Glutamatergic neuron (in vitro differentiated cells): ENCODE measurements around the gene PTPRJ. TPM values are rescaled to one million over a fixed set of nuclear protein-coding genes. Genes with fewer than 3 reads are reported as not detected.

Source experiments
- DNase-seq: peaks from one replicate; pipeline ENCODE4 v3.0.0; 2022
- H3K27ac Mint-ChIP-seq: one replicate; pipeline ENCODE4 v1.8.0; 2020; ENCODE audit warnings: mild to moderate bottlenecking, mixed read lengths, inconsistent platforms; ENCODE audit not compliant: unreplicated experiment
- H3K27me3 Mint-ChIP-seq: one replicate; pipeline ENCODE4 v1.8.0; 2020; ENCODE audit warnings: mild to moderate bottlenecking, moderate library complexity, mixed read lengths, inconsistent platforms; ENCODE audit not compliant: unreplicated experiment
- H3K36me3 Mint-ChIP-seq: one replicate; pipeline ENCODE4 v1.8.0; 2020; ENCODE audit warnings: mild to moderate bottlenecking, mixed read lengths, inconsistent platforms; ENCODE audit not compliant: unreplicated experiment
- H3K4me1 Mint-ChIP-seq: one replicate; pipeline ENCODE4 v1.8.0; 2020; ENCODE audit warnings: mild to moderate bottlenecking, low read depth, mixed read lengths, inconsistent platforms; ENCODE audit not compliant: unreplicated experiment
- H3K4me3 Mint-ChIP-seq: one replicate; pipeline ENCODE4 v1.8.0; 2020; ENCODE audit warnings: mild to moderate bottlenecking, mixed read lengths, inconsistent platforms; ENCODE audit not compliant: unreplicated experiment
- H3K9me3 Mint-ChIP-seq: one replicate; pipeline ENCODE4 v1.8.0; 2020; ENCODE audit warnings: mild to moderate bottlenecking, moderate library complexity, mixed read lengths, inconsistent platforms; ENCODE audit not compliant: unreplicated experiment
- CTCF ChIP-seq: fragments of 200-600 bp; sonication (generic); IDR thresholded peaks from one replicate; pipeline ENCODE4 v1.5.0; 2021; ENCODE audit not compliant: partially characterized antibody, unreplicated experiment
- total RNA-seq: library from RNA; stranded (reverse); fragmentation: NEBNext Ultra II Directional; extraction: Animal tissue kit (Norgen Biotek cat#: 25700); gene quantifications from one replicate; pipeline ENCODE4 v1.2.1, GENCODE V29; 2021; ENCODE audit not compliant: unreplicated experiment

Gene PTPRJ
- total RNA-seq, 1 donor from 2014 or later: 2.4 TPM

- Mint-ChIP-seq H3K9me3 (no peaks in the 10 kb centered on the region), H3K4me1 (no peaks in the 10 kb centered on the region), H3K36me3 (no peaks in the 10 kb centered on the region), H3K4me3 (no peak overlapping the region), H3K27me3 (peaks cover 3% of the 10 kb centered on the region), H3K27ac (no peak overlapping the region)
- no peak for TF ChIP-seq CTCF
- DNase-seq: no peak
Measured at GRCh38 chr11:48141475-48142122, 161.2 kb downstream of the PTPRJ start.

GRCh38 chr11:48142889-48143288 lies 162.5 kb downstream of the PTPRJ start:
- H3K27me3 Mint-ChIP-seq: no peaks in the 10 kb centered on the region
- H3K4me3 Mint-ChIP-seq: no peak overlapping the region
- no peaks in the 10 kb centered on the region for H3K36me3 Mint-ChIP-seq
- no peak overlapping the region for H3K27ac Mint-ChIP-seq
- H3K4me1 Mint-ChIP-seq: no peaks in the 10 kb centered on the region
- H3K9me3 Mint-ChIP-seq: no peaks in the 10 kb centered on the region
- no peak for TF ChIP-seq CTCF
- no peak for DNase-seq

- Mint-ChIP-seq H3K9me3 (peaks cover 3% of the 10 kb centered on the region), H3K36me3 (peaks cover 4% of the 10 kb centered on the region), H3K4me3 (no peak overlapping the region), H3K27ac (no peak overlapping the region), H3K4me1 (no peaks in the 10 kb centered on the region), H3K27me3 (no peaks in the 10 kb centered on the region)
- no peak for TF ChIP-seq CTCF
- no peak for DNase-seq
Measured at GRCh38 chr11:48148749-48149148, 168.4 kb downstream of the PTPRJ start.

- no peak for TF ChIP-seq CTCF
- Mint-ChIP-seq H3K36me3 (peaks cover 4% of the 10 kb centered on the region), H3K27ac (no peak overlapping the region)
Measured at GRCh38 chr11:48150213-48150612, 169.9 kb downstream of the PTPRJ start.

GRCh38 chr11:48154151-48154550 lies 173.8 kb downstream of the PTPRJ start:
- H3K36me3 Mint-ChIP-seq: peaks cover 4% of the 10 kb centered on the region
- peaks cover 4% of the 10 kb centered on the region for H3K27me3 Mint-ChIP-seq
- no peak for DNase-seq
- peaks cover 3% of the 10 kb centered on the region for H3K9me3 Mint-ChIP-seq
- no peak overlapping the region for H3K4me3 Mint-ChIP-seq
- no peak overlapping the region for H3K27ac Mint-ChIP-seq
- H3K4me1 Mint-ChIP-seq: no peaks in the 10 kb centered on the region
- no peak for TF ChIP-seq CTCF

More at GRCh38 chr11:48150213-48150612, 169.9 kb downstream of the PTPRJ start:
- H3K27me3 Mint-ChIP-seq: peaks cover 2% of the 10 kb centered on the region
- H3K4me3 Mint-ChIP-seq: no peak overlapping the region
- peaks cover 3% of the 10 kb centered on the region for H3K9me3 Mint-ChIP-seq
- no peak for DNase-seq
- H3K4me1 Mint-ChIP-seq: no peaks in the 10 kb centered on the region
